NCI-H748 (cell line): ENCODE data around the gene SPTBN5.

Source experiments
- DNase-seq: peaks from one replicate; lab custom pipeline; 2025; ENCODE audit not compliant: unreplicated experiment; lab: John Stamatoyannopoulos, UW

The SPTBN5 gene

GRCh38 chr15:41885321-41885720 is 8.5 kb downstream of the SPTBN5 start:
- no peak for DNase-seq

GRCh38 chr15:41884458-41884857 is 9.4 kb downstream of the SPTBN5 start:
- no peak for DNase-seq

- DNase-seq, result no peak
Observed at GRCh38 chr15:41883484-41883825, 10.4 kb downstream of the SPTBN5 start.

GRCh38 chr15:41882689-41883483 is 11.0 kb downstream of the SPTBN5 start:
- DNase-seq, result no peak

GRCh38 chr15:41881920-41882688 is 11.7 kb downstream of the SPTBN5 start:
- DNase-seq, result peak; percentile 18

- no peak for DNase-seq
Observed at GRCh38 chr15:41881550-41881919, 12.3 kb downstream of the SPTBN5 start.

- DNase-seq, result no peak
Observed at GRCh38 chr15:41881086-41881485, 12.8 kb downstream of the SPTBN5 start.

- no peak for DNase-seq
Observed at GRCh38 chr15:41880156-41880877, 13.5 kb downstream of the SPTBN5 start.

GRCh38 chr15:41879321-41879845 is 14.5 kb downstream of the SPTBN5 start:
- no peak for DNase-seq

GRCh38 chr15:41878355-41878699 is 15.5 kb downstream of the SPTBN5 start:
- no peak for DNase-seq

GRCh38 chr15:41877631-41878354 is 16.1 kb downstream of the SPTBN5 start:
- no peak for DNase-seq

GRCh38 chr15:41876689-41877088 is 17.2 kb downstream of the SPTBN5 start:
- DNase-seq, result no peak

GRCh38 chr15:41876007-41876406 is 17.8 kb downstream of the SPTBN5 start:
- no peak for DNase-seq

GRCh38 chr15:41874736-41875135 is 19.1 kb downstream of the SPTBN5 start:
- no peak for DNase-seq

- DNase-seq, result no peak
Observed at GRCh38 chr15:41873711-41874110, 20.1 kb downstream of the SPTBN5 start.

GRCh38 chr15:41872166-41872747 is 21.6 kb downstream of the SPTBN5 start:
- DNase-seq, result no peak

GRCh38 chr15:41871175-41871905 is 22.5 kb downstream of the SPTBN5 start:
- no peak for DNase-seq

GRCh38 chr15:41870689-41871081 is 23.2 kb downstream of the SPTBN5 start:
- DNase-seq, result no peak

- DNase-seq, result no peak
Observed at GRCh38 chr15:41869770-41870688, 23.8 kb downstream of the SPTBN5 start.
